ENCODE measurements around the gene CASP8. TPM values are rescaled to one million over a fixed set of nuclear protein-coding genes. Genes with fewer than 3 reads are reported as not detected.

Gene CASP8
- total RNA-seq, 1 donor from 2014 or later, result 41.2 TPM

- DNase-seq (ENCODE audit: low spot score), result no peak
Measured at GRCh38 chr2:201242571-201243277, 17.6 kb upstream of the CASP8 start.

- DNase-seq (ENCODE audit: low spot score), result no peak
Measured at GRCh38 chr2:201244829-201245228, 15.5 kb upstream of the CASP8 start.

GRCh38 chr2:201246280-201246679, 14.1 kb upstream of the CASP8 start:
- DNase-seq (ENCODE audit: low spot score), result no peak

- no peak for DNase-seq (ENCODE audit: low spot score)
Measured at GRCh38 chr2:201248288-201248844, 12.0 kb upstream of the CASP8 start.

GRCh38 chr2:201249889-201250288, 10.4 kb upstream of the CASP8 start:
- no peak for DNase-seq (ENCODE audit: low spot score)

GRCh38 chr2:201250741-201251140, 9.6 kb upstream of the CASP8 start:
- no peak for DNase-seq (ENCODE audit: low spot score)

GRCh38 chr2:201254081-201254730, 6.1 kb upstream of the CASP8 start:
- peak; percentile 47 for DNase-seq (ENCODE audit: low spot score)

- no peak for DNase-seq (ENCODE audit: low spot score)
Measured at GRCh38 chr2:201255408-201256033, 4.8 kb upstream of the CASP8 start.

- DNase-seq (ENCODE audit: low spot score), result peak; percentile 58
Measured at GRCh38 chr2:201256082-201256481, 4.3 kb upstream of the CASP8 start.

GRCh38 chr2:201257381-201257955, 2.9 kb upstream of the CASP8 start:
- DNase-seq (ENCODE audit: low spot score), result no peak

GRCh38 chr2:201257956-201258665, 2.2 kb upstream of the CASP8 start:
- peak; percentile 88 for DNase-seq (ENCODE audit: low spot score)

GRCh38 chr2:201258666-201259615, 1.4 kb upstream of the CASP8 start:
- no peak for DNase-seq (ENCODE audit: low spot score)

- DNase-seq (ENCODE audit: low spot score), result no peak
Measured at GRCh38 chr2:201261471-201261870, 1.1 kb downstream of the CASP8 start.

GRCh38 chr2:201261906-201262305, 1.6 kb downstream of the CASP8 start:
- DNase-seq (ENCODE audit: low spot score), result no peak

GRCh38 chr2:201262718-201263117, 2.4 kb downstream of the CASP8 start:
- no peak for DNase-seq (ENCODE audit: low spot score)

GRCh38 chr2:201263779-201264178, 3.4 kb downstream of the CASP8 start:
- no peak for DNase-seq (ENCODE audit: low spot score)

GRCh38 chr2:201264472-201265173, 4.3 kb downstream of the CASP8 start:
- DNase-seq (ENCODE audit: low spot score), result no peak

GRCh38 chr2:201266629-201267028, 6.3 kb downstream of the CASP8 start:
- no peak for DNase-seq (ENCODE audit: low spot score)

GRCh38 chr2:201267278-201268030, 7.1 kb downstream of the CASP8 start:
- DNase-seq (ENCODE audit: low spot score), result no peak

All from umbilical cord (tissue), 2 donors.